GM21526 (cell line): Measurements from ENCODE around the gene TAL2.

Source experiments
- ATAC-seq: cut with Tn5 transposase; IDR thresholded peaks from one replicate; pipeline ENCODE4 v1.9.1; 2021; ENCODE audit warnings: moderate library complexity; ENCODE audit not compliant: unreplicated experiment, low FRiP score

Gene TAL2

DNA sequence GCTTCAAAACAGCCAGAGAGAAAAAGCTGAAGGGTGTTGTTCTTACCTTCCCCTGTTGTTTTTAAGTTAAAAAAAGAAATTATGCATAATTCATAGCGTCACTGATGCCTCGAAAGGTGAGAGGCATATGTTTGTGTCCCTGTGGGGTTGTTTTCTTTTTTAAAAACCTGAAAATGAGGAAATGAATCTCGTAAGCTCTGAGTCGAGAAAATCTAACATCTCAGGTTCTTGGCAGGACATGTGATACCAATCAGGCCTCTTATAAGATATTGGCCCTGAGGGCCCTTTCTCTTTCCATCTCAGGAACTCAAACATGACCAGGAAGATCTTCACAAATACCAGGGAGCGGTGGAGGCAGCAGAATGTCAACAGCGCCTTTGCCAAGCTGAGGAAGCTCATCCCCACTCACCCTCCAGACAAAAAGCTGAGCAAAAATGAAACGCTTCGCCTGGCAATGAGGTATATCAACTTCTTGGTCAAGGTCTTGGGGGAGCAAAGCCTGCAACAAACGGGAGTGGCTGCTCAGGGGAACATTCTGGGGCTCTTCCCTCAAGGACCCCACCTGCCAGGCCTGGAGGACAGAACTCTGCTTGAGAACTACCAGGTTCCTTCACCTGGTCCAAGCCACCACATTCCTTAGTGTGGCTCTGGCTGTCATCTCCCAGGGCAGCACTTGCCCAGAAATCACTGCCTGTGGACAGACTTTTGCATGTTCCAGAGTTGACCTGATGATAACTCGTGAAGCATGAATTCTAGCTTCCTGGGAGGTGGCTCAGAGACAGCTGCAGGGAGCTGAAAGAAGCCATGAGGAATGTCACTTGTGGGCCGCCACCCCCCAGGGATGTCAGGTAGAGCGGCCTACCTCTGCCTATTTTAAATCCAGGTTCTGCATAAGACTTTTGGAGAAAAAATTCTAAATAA lies at the start of gene TAL2:
Gene TAL2 (plus strand): TSS at position 274 of the 921 bp plus-strand sequence. CDS start 40 bp downstream, at position 314.
- peak; percentile 82 for ATAC-seq

GRCh38 chr9:105621001-105621400 lies 41.3 kb upstream of the TAL2 start:
- no peak for ATAC-seq

DNA sequence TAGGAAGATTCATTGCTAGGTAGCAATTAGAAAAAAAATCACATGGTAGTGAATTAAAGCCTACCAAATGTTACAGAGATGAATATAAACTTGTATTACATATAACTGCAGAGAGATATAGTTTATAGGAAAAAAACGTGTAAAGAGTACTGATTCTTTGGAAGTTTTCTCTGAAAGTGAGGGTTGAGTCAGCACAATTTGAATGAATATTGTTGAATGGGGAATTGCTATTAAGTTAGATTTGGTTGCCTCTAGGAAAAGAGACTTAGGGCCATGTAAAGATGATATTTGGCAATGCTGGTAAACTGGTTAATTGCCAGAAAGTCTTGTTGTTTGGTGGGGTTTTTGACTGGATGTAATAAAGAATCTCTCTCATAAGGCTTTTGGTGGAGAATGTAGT lies 37.2 kb upstream of the TAL2 start:
- ATAC-seq: no peak

DNA sequence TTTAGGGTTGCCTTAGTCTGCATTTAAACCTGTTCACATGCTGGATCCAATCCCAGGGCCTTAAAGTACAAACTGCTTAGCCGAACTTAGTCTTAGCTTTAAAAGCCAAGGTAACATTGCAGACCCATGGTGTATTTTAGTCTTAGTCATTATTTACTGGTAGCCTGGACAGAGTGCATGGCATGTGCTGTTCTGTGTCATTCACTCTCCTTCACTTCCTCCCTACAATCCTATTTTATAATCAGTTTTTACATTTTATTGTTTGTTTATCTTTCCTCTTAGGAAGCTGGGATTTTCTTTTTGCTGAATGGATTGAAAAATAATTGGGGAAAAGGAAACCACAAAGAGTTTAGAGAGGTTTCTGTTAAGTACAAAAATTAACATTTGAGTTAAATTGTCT lies 29.4 kb upstream of the TAL2 start:
- ATAC-seq: no peak

DNA sequence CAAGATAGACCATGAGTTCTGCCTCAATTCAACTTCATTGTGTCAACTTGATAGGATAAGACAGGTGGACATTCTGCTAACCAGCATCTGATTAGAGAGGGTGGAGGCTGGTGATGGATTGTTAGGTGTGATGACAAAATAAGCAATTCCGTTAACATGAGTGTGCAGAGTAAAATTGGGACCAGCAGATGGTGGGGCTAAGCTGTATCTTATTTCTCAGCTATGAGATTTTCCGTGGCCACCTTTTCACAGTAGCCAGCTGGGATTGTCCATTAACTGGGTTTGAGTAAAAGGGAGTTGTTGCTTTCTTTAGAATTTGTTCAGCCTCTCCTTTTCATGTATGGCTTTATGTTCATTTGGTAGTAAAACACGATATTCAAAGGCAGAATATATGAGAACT lies 28.8 kb upstream of the TAL2 start:
- ATAC-seq: no peak

DNA sequence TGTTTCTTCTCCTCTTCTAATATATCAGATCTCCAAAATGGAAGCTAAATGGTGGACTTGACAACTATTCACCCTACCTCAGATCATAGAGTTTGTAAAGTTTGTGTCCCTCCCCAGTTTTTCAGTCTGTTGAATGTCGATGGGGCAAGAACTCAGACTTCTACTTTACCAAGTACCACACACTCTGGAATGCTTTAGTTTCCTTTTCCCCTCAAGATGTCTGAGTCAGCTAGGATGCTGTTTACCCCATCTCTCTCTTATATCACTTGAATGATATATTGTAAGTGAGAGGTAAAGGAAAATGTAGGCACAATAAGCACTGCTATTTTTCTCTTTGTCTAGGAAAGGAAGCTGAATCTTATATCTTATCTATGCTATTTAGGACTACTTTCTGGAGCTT lies 25.9 kb upstream of the TAL2 start:
- ATAC-seq: no peak

DNA sequence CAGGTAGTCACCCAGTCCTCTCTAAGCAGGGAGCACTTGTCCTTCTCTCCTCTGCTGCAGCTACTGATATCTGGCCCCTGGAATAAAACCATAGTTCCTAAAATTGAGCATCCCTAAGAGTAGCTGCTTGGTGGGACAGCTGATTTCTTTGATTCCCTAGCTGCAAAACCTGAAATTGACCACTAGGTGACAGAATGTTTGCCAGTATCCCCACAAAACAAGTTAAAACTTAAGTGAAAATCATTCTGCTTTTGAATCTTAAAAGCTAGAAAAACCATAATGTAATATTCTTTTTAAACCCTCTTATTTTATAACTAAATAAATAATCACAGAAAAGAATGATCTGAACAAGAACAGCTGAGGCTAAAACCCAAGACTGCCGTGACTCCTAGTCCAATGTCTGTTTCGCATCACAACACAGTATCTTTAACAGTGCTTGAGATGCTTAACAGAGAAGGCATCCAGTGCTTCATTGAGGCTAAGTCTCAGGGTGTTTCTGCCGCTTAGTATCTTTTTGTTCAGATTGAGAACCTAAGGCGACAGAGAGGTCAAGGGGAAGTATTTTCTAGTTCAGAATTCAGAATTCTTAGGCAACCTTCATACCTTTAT lies 24.4 kb upstream of the TAL2 start:
- no peak for ATAC-seq

- no peak for ATAC-seq
These were observed 22.3 kb upstream of the TAL2 start for GRCh38 chr9:105639936-105640335.

GRCh38 chr9:105643795-105644194 lies 18.5 kb upstream of the TAL2 start:
- ATAC-seq: no peak

DNA sequence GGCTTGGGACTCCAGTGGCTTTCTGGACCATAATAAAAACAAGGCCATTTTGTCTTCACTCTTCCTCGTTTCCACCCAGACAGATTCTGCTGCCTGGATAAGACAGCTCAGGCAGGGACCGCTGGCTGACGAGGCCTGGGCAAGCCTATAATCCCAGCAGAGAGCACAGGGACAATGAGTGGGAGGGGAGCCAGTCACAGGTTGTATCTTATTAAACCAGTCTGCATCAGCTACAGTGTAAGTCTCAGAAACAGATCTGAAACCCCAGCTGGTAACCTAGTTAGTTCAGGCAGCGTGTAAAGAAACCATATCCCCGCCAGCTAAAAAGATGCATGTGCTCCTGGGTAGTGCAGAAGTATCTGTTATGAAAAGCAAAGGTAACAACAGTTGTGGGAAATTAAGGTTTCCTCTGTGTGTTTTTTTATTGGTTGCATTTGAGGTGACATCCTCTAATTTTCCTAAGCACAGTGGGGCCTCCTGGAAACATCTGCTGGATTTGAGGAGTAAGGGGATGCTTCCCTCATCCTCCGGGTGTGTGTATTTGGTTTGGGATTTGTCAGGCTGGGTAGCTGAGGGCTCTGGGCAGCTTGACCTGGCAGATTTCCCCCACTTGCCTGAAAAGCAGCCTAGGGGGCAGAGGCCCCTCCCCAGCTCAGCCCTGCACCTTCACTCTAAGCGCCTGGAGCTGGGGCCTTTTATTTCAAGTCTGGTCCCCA lies 15.2 kb upstream of the TAL2 start:
- ATAC-seq: no peak

DNA sequence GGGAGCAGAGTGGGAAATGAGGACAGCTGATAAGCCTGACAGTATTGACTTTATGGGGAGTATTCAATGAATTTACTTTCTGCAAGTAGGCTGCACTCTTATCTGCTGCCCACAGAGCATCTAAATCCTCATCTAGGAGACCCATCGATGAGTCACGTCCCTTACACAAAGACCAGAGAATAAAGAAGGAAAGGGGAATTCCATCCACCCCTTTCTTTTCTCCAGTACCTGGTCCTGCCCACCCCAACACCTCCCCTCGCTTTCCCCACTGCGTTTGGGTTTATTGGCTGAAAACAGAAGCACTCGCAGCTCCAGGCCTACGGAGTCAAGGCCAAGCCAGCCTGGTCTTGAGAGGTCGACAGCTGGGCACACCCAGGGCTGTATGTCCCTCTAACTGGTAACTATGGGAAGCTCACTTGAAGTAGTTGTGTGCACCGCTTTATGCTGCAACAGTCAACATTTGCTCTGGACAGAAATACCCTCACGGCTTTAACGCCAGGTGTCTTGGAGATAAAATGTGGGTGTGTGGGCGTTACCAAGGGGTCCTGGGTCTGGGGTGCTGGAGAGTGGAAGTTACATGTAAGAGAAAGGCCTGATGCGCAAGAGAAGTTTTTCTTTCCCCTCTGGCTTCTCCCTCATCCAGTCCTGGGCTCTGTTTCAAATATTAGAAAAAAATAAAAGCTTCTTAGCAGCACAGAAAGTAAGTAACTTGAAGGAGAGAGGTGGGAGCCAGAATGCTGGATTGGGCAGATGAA lies 14.5 kb upstream of the TAL2 start:
- ATAC-seq: no peak

DNA sequence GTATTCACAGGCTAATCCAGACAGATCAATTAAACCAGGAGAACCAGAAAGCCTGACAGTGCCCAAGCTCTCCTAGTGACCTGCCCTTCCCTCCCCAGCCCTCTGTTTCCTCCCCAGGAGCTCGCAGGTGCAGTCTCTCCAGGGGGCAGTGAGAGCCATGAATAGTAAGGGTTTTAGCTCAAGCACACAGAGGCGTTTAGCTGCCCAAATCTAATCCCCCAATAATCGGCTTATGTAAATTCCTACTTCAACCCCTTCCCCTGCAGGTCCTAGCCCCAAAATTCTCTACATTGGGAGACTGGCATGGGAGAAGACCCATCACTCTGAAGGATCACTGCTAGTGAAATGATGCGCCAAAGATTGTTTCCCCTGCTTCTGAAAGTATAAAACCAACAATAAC lies 10.5 kb upstream of the TAL2 start:
- ATAC-seq: no peak

- peak; percentile 62 for ATAC-seq
These were observed 5.9 kb upstream of the TAL2 start for GRCh38 chr9:105656131-105656921.

- ATAC-seq: no peak
These were observed 3.9 kb upstream of the TAL2 start for GRCh38 chr9:105658351-105658750.

GRCh38 chr9:105661011-105661410 lies 1.2 kb upstream of the TAL2 start:
- ATAC-seq: no peak

- no peak for ATAC-seq
These were observed 1.7 kb downstream of the TAL2 start for GRCh38 chr9:105663914-105664313.

DNA sequence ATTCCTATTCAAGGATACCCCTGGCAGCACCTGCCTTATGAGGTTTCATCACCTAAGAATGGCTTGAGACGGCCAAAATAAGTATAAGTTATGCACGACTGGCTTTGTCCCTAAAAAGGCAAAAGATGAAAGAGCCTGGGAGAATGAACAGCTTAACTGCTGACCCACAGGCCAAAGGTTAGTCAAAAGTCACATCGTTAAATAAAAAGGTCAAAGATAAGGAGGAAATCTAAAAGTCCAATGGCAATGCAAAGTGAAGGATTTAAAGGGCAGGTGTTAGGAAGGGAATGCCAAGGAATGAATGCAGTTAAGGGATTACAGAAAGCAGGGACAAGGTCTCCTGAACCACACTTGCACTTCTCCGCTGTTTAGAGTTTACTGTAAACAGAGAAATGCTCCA lies 5.6 kb downstream of the TAL2 start:
- no peak for ATAC-seq

- no peak for ATAC-seq
These were observed 8.1 kb downstream of the TAL2 start for GRCh38 chr9:105670315-105670714.

- ATAC-seq: no peak
These were observed 8.5 kb downstream of the TAL2 start for GRCh38 chr9:105670775-105671174.

DNA sequence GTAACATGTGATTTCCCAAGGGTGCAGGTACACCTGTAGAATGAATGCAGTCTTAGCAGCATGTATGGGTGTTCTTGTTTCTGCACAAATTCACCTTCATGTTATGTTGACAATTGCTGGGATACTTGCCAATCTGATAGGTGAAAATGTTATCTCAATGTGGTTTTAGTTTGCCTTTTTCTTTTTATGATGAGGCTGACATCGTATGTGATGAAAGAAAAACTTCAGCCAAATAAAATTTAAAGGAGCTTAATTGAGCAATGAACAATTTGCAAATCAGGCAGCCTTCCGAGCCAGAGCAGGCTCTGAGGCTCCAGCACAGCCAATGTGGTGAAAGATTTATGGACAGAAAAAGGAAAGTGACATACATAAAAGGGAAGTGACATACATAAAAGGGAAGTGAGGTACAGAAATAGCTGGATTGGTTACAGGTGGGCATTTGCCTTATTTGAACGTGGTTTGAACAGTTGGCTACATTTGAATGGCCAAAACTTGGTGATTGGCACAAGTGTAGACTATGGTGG lies 10.5 kb downstream of the TAL2 start:
- ATAC-seq: no peak
